K562 (cell line): ENCODE results near the gene AZU1. TPM values are rescaled to one million over a fixed set of nuclear protein-coding genes. Genes with fewer than 3 reads are reported as not detected.
A peak's percentile ranks its signal among the peaks of the same experiment; 100 is the strongest.

ENCODE experiments used
- ARHGAP35 ChIP-seq: fragments of 450-650 bp; IDR thresholded peaks from 2 replicates; pipeline ENCODE4 v1.6.1; 2018; ENCODE audit not compliant: partially characterized antibody
- CEBPG ChIP-seq, 3 experiments: fragments of 200-800 bp in 1 of 3; sonication (Bioruptor generic) in 1 of 3; sonication (generic) in 1 of 3; formaldehyde crosslinking in 1 of 3; IDR thresholded peaks in 2 of 3; conservative IDR thresholded peaks in 1 of 3; 2 replicates each; pipeline versions ENCODE4 v1.6.1 to v1.8.0; 2016 to 2022; ENCODE audit warnings: missing compliant biosample characterization in 2 of 3, missing genetic modification characterization in 2 of 3, mild to moderate bottlenecking in 1 of 3, missing genetic modification reagents in 1 of 3
- CXXC5 ChIP-seq: fragments of 250-450 bp; sonication (Bioruptor Pico); IDR thresholded peaks from 2 replicates; pipeline ENCODE4 v1.8.0; 2022; ENCODE audit warnings: inconsistent platforms, mild to moderate bottlenecking, moderate library complexity
- EP400 ChIP-seq: fragments of 450-650 bp; IDR thresholded peaks from 2 replicates; pipeline ENCODE4 v1.6.1; 2017; ENCODE audit warnings: antibody characterized with exemption, mild to moderate bottlenecking, moderate library complexity
- FOXK2 ChIP-seq, 2 experiments: fragments of 450-650 bp; IDR thresholded peaks in 1 of 2; conservative IDR thresholded peaks in 1 of 2; 2 replicates each; pipeline ENCODE4 v1.6.1; 2016; ENCODE audit warnings: low read depth in 2 of 2, mild to moderate bottlenecking in 1 of 2
- KDM1A ChIP-seq, 2 experiments: fragments of 450-650 bp; IDR thresholded peaks; 2 replicates each; pipeline ENCODE4 v1.6.1; 2016; ENCODE audit warnings: mild to moderate bottlenecking in 2 of 2
- KDM4B ChIP-seq, 2 experiments: fragments of 450-650 bp in 1 of 2; sonication (generic) in 1 of 2; IDR thresholded peaks; 2 replicates each; pipeline ENCODE4 v1.6.1; 2016 to 2017; ENCODE audit warnings: borderline replicate concordance in 2 of 2, antibody characterized with exemption in 1 of 2, low read depth in 1 of 2, mild to moderate bottlenecking in 1 of 2
- MYC ChIP-seq, 2 experiments: fragments of 250-450 bp in 1 of 2; sonication (Bioruptor Pico) in 1 of 2; IDR thresholded peaks; 2 replicates each; pipeline versions ENCODE4 v1.5.1 to v1.6.1; 2012 to 2021; ENCODE audit warnings: low read depth in 2 of 2, borderline replicate concordance in 1 of 2, improper control_type of control experiment in 1 of 2, low read length in 1 of 2, mild to moderate bottlenecking in 1 of 2, moderate library complexity in 1 of 2
- NBN ChIP-seq: fragments of 450-650 bp; IDR thresholded peaks from 2 replicates; pipeline ENCODE4 v1.6.1; 2016; ENCODE audit warnings: low read depth, mild to moderate bottlenecking
- POLR2AphosphoS5 ChIP-seq: IDR thresholded peaks from 2 replicates; pipeline ENCODE4 v1.6.1; 2011; ENCODE audit warnings: mild to moderate bottlenecking, low read depth, low read length, moderate library complexity; ENCODE audit not compliant: control insufficient read depth, insufficient read depth
- POU5F1 ChIP-seq: fragments of 150-350 bp; IDR thresholded peaks from 2 replicates; pipeline ENCODE4 v1.6.1; 2014; ENCODE audit warnings: borderline replicate concordance, low read length, low read depth, mild to moderate bottlenecking; ENCODE audit not compliant: partially characterized antibody
- RNF2 ChIP-seq: sonication (generic); IDR thresholded peaks from 2 replicates; pipeline ENCODE4 v1.6.1; 2016
- SMC3 ChIP-seq: conservative IDR thresholded peaks from 2 replicates; pipeline ENCODE4 v1.6.1; 2011; ENCODE audit warnings: low read depth, low read length, improper control_type of control experiment; ENCODE audit not compliant: insufficient read depth
- TBL1XR1 ChIP-seq, 2 experiments: IDR thresholded peaks; 2 replicates each; pipeline ENCODE4 v1.6.1; 2012; ENCODE audit warnings: improper control_type of control experiment in 2 of 2, low read length in 2 of 2, mild to moderate bottlenecking in 1 of 2
- polyA plus RNA-seq, 8 experiments: library from polyadenylated mRNA; depleted of rRNA in 4 of 8; stranded (reverse) in 5 of 8; unstranded in 3 of 8; fragments of >200 nt; fragmentation: Nextera tagmentation in 2 of 8; fragmentation: Illumina TruSeq in 1 of 8; extraction: Ambion mirVana in 2 of 8; extraction: Trizol in 1 of 8; gene quantifications; 2 replicates each; pipeline versions ENCODE4 v1.2.1 to v1.2.3, GENCODE V29; 2011 to 2014; ENCODE audit warnings: inconsistent platforms in 1 of 8, missing spikeins in 1 of 8
- total RNA-seq, 7 experiments: library from RNA; depleted of rRNA in 6 of 7; stranded (reverse); fragments of >200 nt in 6 of 7; fragmentation: Illumina TruSeq in 2 of 7; extraction: Trizol in 2 of 7; gene quantifications; 2 replicates each; pipeline versions ENCODE4 v1.2.1 to v1.2.3, GENCODE V29; 2011 to 2021; ENCODE audit warnings: low replicate concordance in 1 of 7
- TF ChIP-seq, protein P1 (sequence below): fragments of 450-650 bp; IDR thresholded peaks from 2 replicates; pipeline ENCODE4 v1.6.1; 2016; ENCODE audit warnings: low read depth
- TF ChIP-seq, protein P2 (sequence below): fragments of 250-450 bp; sonication (Bioruptor Pico); IDR thresholded peaks from 2 replicates; pipeline ENCODE4 v1.8.0; 2021; ENCODE audit warnings: mild to moderate bottlenecking, moderate library complexity

Gene AZU1
- total and polyA plus RNA-seq, 9 of the 15 experiments (the other 6 are each of a cell fraction or from before 2014, with no cell fraction given): 0.29 to 1.9 (median 0.59) TPM; not detected in 3

DNA sequence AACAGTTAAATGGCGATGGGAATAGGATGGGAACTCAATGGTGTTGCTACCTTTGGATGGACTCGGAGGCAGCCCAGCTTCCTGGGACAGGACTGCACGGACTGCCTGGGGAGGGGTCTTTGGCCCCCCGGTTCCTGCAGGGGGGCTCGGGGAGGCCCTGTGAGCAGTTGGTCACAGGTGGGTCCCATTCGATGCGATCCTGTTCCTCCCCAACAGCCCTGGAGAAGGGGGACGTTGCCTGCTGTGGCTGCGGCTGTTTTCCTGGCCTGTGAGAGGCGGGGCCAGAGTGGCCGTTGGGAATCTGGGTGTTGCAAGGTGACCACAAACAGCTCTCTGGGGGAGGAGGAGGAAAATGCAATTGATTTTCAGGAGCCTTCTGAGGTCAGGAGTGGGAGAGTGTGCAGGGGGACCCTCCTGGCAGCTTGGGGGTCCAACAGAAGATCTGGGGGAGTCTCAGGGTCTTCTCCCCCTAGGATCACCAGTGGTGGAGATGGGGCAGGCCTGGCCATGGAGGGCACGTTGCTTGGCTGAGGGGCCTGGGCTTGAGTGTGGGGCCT is 4.0 kb upstream of the AZU1 start (continued):
- TF ChIP-seq, protein P1, sequence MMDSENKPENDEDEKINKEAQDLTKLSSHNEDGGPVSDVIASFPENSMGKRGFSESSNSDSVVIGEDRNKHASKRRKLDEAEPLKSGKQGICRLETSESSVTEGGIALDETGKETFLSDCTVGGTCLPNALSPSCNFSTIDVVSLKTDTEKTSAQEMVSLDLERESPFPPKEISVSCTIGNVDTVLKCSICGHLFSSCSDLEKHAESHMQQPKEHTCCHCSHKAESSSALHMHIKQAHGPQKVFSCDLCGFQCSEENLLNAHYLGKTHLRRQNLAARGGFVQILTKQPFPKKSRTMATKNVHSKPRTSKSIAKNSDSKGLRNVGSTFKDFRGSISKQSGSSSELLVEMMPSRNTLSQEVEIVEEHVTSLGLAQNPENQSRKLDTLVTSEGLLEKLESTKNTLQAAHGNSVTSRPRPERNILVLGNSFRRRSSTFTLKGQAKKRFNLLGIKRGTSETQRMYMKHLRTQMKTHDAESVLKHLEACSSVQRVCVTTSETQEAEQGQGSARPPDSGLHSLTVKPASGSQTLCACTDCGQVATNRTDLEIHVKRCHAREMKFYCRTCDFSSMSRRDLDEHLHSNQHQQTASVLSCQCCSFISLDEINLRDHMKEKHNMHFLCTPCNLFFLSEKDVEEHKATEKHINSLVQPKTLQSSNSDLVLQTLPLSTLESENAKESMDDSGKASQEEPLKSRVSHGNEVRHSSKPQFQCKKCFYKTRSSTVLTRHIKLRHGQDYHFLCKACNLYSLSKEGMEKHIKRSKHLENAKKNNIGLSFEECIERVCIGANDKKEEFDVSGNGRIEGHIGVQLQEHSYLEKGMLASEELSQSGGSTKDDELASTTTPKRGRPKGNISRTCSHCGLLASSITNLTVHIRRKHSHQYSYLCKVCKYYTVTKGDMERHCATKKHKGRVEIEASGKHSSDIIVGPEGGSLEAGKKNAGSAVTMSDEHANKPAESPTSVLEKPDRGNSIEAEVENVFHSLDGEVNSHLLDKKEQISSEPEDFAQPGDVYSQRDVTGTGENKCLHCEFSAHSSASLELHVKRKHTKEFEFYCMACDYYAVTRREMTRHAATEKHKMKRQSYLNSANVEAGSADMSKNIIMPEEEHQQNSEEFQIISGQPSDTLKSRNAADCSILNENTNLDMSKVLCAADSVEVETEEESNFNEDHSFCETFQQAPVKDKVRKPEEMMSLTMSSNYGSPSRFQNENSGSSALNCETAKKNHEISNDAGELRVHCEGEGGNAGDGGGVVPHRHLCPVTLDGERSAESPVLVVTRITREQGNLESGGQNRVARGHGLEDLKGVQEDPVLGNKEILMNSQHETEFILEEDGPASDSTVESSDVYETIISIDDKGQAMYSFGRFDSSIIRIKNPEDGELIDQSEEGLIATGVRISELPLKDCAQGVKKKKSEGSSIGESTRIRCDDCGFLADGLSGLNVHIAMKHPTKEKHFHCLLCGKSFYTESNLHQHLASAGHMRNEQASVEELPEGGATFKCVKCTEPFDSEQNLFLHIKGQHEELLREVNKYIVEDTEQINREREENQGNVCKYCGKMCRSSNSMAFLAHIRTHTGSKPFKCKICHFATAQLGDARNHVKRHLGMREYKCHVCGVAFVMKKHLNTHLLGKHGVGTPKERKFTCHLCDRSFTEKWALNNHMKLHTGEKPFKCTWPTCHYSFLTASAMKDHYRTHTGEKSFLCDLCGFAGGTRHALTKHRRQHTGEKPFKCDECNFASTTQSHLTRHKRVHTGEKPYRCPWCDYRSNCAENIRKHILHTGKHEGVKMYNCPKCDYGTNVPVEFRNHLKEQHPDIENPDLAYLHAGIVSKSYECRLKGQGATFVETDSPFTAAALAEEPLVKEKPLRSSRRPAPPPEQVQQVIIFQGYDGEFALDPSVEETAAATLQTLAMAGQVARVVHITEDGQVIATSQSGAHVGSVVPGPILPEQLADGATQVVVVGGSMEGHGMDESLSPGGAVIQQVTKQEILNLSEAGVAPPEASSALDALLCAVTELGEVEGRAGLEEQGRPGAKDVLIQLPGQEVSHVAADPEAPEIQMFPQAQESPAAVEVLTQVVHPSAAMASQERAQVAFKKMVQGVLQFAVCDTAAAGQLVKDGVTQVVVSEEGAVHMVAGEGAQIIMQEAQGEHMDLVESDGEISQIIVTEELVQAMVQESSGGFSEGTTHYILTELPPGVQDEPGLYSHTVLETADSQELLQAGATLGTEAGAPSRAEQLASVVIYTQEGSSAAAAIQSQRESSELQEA: no peak
- TF ChIP-seq MYC (IDR thresholded peaks at IDR 0.05; ENCODE audit: low read depth, low read length): peak; percentile 41; the same call in 1 of the 2 replicates
- TF ChIP-seq MYC (CRISPR knock-in tag; IDR thresholded peaks at IDR 0.05; ENCODE audit: borderline replicate concordance, low read depth): peak; percentile 36; the same call in 1 of the 2 replicates
- TF ChIP-seq CEBPG (CRISPR knock-in tag; IDR thresholded peaks at IDR 0.05): peak; percentile 82
- peak; percentile 66 to 75 for TF ChIP-seq CEBPG (tag; conservative IDR thresholded peaks at IDR 0.05 in 1 of 2, IDR thresholded peaks at IDR 0.05 in 1 of 2)
- peak in 1 of 2 experiments; percentile 72; a peak in 1 of 4 replicates for TF ChIP-seq KDM4B (IDR thresholded peaks at IDR 0.05; ENCODE audit: borderline replicate concordance in 2 of 2, low read depth in 1 of 2)
- TF ChIP-seq POU5F1: no peak
- peak in 1 of 2 experiments; percentile 61; a peak in 2 of 4 replicates for TF ChIP-seq KDM1A (IDR thresholded peaks at IDR 0.05)
- TF ChIP-seq POLR2AphosphoS5: no peak
- TF ChIP-seq TBL1XR1 (IDR thresholded peaks at IDR 0.05; ENCODE audit: low read length in 2 of 2): 0 out of 4 replicates have a peak, but pooled peaks of 1 of the 2 experiments have one; percentile 17
- TF ChIP-seq, protein P2, sequence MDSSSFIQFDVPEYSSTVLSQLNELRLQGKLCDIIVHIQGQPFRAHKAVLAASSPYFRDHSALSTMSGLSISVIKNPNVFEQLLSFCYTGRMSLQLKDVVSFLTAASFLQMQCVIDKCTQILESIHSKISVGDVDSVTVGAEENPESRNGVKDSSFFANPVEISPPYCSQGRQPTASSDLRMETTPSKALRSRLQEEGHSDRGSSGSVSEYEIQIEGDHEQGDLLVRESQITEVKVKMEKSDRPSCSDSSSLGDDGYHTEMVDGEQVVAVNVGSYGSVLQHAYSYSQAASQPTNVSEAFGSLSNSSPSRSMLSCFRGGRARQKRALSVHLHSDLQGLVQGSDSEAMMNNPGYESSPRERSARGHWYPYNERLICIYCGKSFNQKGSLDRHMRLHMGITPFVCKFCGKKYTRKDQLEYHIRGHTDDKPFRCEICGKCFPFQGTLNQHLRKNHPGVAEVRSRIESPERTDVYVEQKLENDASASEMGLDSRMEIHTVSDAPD (CRISPR knock-in tag): no peak
- no peak for TF ChIP-seq ARHGAP35
- peak; percentile 32 to 39; a peak in 1 of 4 replicates for TF ChIP-seq FOXK2 (conservative IDR thresholded peaks at IDR 0.05 in 1 of 2, IDR thresholded peaks at IDR 0.05 in 1 of 2; ENCODE audit: low read depth in 2 of 2)
- peak; percentile 56 for TF ChIP-seq EP400
- peak; percentile 98; the same call in 1 of the 2 replicates for TF ChIP-seq RNF2
- peak; percentile 55 for TF ChIP-seq CXXC5
- TF ChIP-seq SMC3: no peak
- TF ChIP-seq NBN: peak; percentile 66; the same call in 1 of the 2 replicates
